Activated naive CD4-positive, alpha-beta T cell treated with anti-CD3 and anti-CD28 coated beads, Interleukin-2, amount 50 U/mL, for 16 hours (primary cell): ENCODE data around the gene RPS6KA5.
"Not testable (repeated sequence)": the region's sequence is repeated elsewhere in the genome, so short reads cannot be mapped to it uniquely, and the experiment has no call there.

Experiments used
- DNase-seq: peaks from one replicate; pipeline ENCODE4 v3.0.0-alpha.2; 2020

RPS6KA5 gene

DNA sequence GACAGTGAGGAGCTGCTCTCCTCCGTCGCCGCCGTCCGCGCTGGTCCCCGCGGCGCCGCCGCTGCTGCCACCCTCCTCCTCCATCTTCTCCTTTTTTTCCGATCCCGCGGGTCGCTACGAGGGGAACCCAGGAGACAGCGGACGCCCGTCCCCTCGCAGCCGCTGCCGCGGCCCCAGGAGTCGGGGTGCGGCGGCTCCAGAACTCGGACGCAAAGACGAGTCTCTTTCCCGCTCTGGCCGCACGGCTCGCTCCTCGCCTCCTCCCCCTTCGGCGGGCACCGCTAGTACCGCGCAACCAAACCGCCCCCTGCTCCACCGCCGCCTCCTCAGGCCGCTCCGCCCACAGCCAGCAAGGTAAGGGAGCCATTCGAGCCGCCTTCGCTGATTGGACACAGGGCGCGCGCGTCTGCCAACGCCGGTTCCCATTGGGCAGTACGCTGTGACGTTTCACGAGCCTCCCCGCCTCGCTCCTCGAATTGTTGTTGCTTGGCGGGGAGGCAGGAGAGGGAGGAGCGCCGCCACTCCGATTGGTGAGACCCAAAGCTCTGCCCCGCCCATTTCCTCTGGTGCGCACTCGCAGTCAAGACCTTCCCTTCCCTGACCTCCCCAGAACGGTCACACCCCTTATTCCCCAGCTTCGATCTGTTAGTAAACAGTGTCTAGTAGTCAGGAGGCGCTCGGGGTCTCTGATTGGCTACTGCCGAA, at the start of gene RPS6KA5:
Gene RPS6KA5, minus strand, starts transcription at position 291 of the 705 bp plus-strand sequence. Its CDS starts 207 bp downstream, at position 84.
- DNase-seq: peak; percentile 100

DNA sequence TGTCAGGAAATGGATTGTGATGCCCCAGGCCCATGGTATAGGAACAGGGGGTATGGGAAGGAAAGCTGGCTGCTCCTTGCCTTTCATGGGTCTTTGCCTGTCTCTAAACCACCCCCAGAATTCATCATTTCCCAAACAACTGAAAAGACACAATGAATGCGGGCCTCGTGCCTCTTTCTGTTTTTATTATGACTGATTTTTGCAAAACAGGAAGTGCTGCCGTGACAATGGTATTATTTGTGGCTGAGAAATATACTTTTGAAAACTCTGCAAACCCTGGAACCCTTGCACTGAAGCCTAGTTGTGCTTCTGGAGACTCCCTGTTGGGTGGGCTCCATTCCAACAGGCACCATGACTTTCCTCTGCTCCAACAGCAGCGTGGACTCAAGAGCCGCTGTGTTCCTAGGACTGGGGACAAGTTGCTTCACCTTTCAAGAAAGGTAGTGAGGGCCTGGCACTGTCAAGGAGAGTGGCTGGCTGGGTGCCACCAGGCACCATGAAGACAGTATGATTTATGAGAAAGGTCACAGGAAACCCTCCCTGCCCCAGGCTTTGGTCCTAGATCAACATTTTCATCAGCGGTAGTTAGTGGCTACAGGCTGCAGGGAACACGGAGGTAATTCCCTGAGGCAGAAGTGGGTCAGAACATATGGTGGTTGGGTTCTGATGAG, 48.6 kb upstream of the RPS6KA5 start:
- peak; percentile 28 for DNase-seq

DNA sequence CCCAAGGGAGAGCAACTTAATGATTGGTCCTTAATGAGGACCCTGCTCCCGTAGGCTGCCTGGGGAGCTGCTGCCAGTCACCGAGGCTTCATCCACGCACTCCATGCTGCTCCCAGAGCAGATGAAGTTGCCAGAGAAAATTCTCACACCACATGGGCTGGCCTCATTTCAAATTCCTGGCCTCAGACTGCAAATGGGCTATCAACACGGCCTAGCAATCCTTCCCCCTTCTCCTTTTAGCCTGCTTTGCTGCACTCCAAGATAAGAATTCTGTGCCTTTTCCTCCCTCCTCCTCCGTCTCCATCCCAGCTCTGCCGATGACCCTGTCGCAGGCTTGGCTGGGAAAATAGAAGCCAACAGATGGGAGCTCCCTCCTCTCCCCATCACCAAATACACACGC, 42.7 kb upstream of the RPS6KA5 start:
- DNase-seq: no peak

DNA sequence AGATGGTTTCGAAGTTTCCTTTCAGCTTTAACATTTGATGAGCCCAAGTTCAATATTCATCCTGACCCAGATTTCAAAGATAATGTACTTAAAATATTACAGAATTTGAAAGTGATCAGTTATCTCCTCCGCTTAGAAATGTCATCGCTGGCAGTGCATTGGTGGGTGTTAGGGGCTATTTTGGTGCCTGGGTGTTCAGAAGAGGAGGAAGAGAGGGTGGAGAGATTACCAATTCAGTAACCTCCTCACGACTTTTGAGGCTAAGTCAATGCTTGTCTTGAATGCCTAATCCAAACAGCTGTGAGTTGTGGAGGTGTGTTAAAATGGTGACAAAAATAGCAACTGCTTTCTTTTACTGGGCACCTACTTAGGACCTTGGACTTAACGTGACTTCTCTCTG, 39.7 kb upstream of the RPS6KA5 start:
- DNase-seq: no peak

DNA sequence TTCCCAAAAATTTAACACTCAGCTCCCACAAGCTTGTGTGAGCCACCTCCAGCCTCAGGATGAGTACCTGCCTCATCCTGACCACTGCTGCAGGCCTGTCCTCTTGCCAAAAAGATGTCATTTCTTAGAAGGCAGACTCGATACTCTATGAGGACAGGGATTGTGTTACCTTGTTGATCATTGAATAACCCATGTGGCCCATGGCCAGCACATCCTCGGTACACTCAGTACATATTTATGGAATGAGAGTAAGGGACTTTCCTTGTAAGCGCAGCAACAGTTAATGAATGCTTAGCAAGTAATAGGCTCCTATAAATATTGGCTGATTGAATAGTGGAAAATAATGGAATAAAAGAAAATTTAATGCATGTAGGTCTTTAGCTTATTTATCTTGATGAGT, 38.1 kb upstream of the RPS6KA5 start:
- DNase-seq: no peak

DNA sequence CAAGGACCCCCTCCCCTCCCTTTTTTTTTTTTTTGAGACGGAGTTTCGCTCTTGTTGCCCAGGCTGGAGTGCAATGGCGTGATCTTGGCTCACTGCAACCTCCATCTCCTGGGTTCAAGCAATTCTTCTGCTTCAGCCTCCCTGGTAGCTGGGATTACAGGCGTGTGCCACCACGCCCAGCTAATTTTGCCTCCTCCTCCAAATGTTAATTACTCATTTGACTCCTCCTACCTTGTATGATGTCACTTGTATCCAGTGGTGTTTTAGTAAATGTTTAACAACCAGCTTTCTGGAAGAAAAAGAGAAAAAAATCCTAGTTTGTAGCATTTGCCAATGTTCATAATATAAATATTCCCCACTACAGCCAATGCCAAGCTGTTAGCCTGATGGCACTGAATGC, 37.2 kb upstream of the RPS6KA5 start:
- DNase-seq: not testable (repeated sequence)

DNA sequence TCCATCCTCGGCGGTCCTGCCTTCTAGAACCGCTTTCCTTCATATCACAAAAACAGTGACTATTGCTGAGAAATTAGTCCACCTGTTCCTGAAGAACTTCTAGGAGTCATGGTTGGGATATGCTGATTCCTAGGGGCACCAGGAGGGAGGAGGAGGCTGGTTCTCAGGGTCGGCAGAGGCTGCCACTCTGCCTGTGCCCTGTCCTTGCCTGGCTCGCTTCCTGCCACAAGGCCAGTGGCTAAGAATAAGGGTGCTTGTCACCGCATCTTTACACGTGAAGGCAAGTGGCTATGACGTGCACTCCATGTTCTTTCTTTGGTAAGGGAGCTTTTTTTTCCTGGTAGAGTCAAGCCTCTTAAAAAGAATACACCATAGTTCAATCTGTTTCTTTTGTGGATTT, 34.7 kb upstream of the RPS6KA5 start:
- no peak for DNase-seq

DNA sequence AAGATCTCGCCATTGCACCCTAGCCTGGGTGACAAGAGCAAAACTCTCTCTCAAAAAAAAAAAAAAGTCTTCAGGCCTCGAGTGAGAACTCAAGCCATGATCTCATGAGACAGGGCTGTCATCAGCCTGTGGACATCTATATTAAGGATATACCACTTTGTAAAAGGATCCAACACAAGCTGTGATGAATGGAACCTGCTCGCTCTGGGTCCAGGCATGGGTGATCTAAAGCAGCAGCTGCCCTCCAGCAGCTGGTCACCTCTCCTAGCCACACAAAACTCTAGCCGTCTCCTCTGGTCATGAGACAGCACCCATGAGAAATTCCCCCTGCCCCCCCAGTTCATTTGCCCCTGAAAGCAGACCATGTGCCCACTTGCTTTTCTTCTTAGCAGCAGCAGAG, 34.3 kb upstream of the RPS6KA5 start:
- DNase-seq: no peak

DNA sequence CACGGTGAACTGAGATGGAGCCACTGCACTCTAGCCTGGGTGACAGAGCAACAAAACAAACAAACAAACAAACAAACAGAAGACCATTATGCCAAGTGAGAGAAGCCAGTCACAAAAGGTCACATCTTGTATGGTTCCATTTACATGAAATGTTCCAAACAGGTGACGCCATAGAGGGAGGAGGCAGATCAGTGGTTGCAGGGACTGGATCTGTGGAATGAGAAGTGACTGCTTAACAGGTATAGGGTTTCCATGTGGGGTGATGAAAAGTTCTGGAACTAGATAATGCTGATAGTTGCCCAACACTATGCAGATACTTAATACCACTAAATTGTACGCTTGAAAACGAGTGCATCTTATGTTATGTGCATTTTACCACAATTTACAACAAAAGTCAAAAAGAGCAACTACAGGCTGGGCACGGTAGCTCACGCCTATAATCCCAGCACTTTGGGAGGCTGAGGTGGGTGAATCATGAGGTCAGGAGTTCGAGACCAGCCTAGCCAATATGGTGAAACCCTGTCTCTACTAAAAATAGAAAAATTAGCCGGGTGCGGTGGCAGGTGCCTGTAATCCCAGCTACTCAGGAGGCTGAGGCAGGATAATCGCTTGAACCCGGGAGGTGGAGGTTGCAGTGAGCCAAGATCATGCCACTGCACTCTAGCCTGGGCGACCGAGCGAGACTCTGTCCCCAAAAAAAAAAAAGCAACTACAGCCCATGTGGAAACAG, 33.5 kb upstream of the RPS6KA5 start:
- not testable (repeated sequence) for DNase-seq

DNA sequence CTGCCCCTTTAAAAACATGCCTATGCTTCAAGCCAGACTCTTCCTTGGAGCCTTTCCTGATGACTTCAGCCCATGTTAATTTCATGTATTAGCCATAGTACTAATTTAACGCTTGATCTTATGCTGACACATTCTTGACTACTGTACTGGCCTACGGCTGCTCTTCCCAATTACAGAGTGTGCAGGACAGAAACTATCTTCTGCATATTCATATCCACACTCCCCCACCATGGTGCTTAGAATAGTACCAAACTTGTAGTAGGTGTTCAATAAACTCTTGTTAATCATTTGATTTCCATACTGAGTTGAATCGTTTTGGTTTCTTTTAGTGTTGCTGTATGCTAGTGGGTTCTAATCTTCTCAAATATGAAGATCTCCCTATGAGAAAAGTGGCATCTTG, 31.6 kb upstream of the RPS6KA5 start:
- DNase-seq: no peak

DNA sequence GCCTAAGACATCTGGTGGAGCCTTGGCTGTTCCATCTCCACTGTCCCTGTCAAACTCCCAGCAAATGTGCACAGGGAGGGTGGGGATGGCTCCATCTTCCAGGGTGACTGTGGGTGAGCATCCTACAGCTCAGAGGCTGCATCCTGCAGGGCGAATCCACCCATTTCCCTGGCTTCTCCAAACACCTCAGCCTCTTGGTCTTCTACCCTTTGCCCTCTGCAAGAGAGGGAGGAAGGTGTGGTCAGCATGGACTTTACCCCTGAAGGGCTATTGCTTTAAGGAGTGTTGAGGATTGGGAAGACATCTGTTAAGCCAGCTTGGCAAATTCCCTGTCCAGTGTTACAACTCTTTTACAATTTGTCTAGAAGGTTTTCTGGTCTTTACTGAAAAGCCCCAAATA, 30.3 kb upstream of the RPS6KA5 start:
- no peak for DNase-seq

DNA sequence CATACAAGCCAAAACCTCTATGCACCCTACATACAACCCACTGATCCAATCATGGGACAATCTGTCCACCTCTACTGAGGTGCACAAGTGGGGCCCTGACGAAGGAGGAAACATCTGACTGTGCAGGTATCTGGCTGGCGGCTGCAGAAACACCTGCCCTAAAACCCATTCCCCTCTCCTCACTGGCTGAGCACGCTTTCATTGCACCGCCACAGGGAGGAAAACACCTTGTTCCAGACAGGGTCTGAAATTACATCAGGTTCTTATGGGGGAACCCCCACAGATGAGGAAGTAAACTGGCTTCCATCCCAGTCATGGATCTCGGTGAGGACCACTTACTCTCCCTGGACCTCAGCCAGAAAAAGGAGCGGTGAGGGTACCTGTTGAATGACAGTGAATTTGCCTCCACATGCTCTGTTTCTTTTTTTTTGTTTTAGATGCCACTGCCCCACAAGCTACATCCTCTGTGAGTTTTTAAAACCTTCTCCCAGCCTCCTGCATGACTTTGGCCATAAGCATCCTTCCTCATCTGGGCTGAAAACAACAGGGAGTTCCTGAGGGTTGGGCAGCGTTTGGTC, 29.6 kb upstream of the RPS6KA5 start:
- DNase-seq: no peak

DNA sequence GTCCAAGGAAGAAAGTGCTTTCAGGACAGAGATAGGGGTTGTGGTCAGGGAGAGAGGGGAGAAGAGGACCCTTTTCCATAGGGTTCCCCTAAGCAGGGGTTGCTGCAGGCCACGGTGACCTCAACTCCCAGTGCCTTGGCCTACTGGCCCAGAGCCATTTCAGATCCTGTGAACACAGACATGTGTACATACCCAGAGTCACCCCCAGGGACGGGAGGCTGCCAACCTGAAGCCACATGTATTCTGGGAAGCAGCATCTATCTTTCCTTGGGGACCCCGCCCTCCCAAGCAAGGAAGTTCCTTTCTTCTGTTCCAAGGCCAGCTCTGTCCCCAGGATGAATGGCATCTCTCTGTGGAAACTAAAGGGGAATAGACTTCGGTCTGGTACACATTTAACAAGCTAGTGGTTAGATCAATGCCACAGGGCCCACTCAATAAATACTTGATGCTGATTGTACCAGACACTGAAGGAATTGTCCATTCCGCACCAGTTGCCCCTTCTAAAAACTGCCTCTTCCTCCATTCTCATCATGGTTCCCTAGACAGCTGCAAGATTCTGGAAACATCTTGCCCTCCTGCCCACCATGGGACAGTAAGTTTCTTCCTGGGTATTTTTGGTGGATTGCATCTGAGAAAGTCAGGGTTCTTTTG, 28.3 kb upstream of the RPS6KA5 start:
- DNase-seq: no peak

DNA sequence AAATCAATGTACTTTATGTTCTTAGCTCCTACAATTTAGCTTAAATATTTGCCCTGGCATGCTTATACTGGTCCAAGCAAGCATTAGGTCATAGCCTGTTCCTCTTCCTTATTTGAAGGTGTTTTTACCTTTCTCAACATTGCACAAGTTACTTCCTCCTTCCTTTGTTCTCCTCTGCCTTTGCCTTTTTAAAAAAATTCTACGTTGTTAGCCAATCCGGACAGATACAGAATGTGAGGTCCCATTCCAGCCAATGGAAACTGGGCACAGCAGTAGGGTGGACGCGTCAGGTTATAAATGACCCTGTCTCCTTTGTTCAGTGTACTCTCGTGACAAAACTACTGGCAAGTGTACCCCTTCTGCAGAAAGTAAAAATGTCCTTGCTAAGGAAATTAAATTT, 27.0 kb upstream of the RPS6KA5 start:
- DNase-seq: not testable (repeated sequence)

DNA sequence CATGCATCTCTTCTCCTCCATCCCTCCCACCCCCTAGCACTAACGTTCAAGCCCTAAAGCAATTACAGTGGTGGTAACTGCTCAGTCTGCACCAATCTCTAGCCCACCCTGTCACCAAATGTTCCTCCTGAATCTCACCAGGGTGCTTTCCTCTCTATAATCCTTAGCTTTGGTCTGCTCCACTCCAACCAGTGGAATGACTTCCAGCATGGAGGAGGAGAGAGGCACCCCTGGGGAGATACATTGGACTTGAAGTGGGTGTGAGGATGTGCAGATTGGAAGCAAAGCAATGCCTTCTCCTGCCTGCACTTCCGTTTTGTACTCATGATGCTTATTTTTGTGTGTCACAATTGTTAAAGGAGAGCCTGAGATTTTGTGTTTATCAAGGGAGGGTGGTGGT, 24.1 kb upstream of the RPS6KA5 start:
- DNase-seq: no peak

DNA sequence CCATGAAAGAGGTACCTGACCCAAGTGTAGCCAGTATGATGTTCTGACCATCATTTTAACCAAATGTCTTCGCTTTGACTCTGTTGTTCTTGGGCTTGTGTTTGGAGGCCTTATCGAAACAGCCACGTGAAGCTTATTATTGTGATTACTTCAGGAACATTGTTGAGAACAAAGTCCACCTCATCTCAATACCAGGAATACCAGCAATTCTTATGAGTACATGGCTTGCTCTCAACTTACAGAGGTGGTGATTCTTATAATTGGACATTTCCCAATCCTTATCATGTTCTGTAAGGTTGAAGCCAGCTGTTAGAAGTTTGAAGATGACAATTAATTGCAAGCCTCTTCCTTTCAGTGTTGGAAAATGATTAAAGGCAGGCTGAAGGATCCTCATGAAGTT, 21.8 kb upstream of the RPS6KA5 start:
- no peak for DNase-seq

DNA sequence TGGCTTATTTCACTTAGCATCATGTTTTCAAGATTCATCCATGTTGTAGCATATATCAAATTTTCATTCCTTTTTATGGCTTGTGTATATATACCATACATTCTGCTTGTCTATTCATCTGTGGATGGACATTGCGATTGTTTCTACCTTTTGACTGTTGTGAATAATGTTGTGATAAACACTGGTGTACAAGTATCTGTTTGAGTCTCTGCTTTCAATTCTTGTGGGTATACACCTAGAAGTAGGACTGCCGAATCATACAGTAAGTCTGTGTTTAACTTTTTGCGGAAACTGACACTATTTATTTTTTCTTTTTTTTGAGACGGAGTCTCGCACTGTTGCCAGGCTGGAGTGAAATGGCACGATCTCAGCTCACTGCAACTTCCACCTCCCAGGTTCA, 19.6 kb upstream of the RPS6KA5 start:
- DNase-seq: no peak

DNA sequence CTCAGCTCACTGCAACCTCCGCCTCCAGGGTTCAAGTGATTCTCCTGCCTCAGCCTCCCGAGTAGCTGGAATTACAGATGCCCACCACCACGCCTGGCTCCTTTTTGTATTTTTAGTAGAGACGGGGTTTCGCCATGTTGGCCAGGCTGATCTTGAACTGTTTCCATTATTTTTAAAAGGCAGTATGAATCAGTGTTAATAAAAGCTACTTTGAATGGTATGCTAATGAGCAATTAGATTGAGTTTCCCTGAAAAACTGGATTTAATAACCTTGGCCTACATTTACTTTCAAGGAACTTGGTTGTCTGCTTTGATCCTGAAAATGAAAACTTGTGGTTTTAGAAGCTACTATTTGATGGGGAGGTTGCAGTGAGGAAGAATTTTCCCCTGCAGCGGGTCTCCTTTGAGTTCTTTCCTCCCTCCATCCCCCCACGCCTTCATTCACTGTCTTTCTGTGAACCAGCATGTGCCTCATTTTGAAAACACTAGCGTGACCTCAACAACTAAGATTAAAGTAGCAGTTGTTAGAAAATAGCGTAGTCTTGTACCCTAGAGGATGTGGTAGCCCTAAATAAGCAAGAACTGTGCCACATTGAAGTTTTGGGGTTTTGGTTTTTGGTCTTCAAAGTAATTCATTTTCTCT, 17.8 kb upstream of the RPS6KA5 start:
- DNase-seq: peak; percentile 50

DNA sequence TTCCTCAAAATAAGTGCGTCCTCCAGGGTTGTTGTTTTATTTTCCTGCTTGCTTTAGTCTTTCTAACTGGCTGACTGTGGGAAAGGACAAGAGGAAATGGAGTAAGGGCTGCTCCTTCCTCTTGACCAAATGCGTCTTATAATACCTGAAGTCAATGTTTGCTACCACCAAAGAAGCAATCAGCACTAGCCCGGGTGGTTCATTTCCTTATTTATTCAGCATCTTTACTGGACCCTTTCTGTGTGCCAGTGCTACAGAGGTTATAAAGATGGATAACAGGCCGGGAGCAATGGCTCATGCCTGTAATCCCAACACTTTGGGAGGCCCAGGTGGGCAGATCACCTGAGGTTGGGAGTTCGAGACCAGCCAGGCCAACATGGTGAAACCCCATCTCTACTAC, 15.1 kb upstream of the RPS6KA5 start:
- DNase-seq: no peak

DNA sequence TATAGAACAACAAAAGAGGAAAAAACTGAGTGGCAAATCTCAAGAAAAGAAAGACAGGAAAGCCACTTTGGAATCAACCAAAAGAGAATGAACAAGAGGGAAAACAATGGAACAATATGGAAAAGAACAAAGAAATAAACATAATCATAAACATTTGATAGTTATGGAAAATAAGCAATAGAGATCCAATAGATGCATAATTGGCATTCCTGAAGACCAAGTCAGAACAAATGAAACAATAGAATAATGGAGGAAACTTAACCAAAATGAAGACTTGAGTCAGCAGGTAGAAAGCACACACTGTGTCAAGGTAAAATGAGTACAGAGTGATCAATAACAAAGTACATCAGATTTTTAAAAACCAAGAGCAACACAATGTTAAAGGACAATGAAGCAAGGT, 10.1 kb upstream of the RPS6KA5 start:
- DNase-seq: no peak

DNA sequence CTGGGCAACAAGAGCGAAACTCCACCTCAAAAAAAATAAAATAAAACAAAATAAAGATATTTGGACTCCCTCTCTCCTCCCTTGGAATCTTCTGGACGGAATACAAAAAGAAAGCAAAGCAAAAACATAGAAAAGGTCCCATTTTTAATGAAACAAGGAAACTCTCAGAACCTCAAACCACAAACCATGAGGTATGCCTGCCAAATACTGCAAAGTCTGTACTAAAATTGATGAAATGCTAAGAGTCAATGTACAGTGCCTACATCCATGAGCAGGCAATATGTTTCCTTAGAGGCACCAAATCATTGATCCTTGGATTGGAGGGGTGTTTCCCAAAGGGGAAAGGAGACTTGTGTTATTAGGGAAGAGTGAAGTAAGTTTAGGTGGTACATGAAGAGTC, 8.2 kb upstream of the RPS6KA5 start:
- DNase-seq: no peak

DNA sequence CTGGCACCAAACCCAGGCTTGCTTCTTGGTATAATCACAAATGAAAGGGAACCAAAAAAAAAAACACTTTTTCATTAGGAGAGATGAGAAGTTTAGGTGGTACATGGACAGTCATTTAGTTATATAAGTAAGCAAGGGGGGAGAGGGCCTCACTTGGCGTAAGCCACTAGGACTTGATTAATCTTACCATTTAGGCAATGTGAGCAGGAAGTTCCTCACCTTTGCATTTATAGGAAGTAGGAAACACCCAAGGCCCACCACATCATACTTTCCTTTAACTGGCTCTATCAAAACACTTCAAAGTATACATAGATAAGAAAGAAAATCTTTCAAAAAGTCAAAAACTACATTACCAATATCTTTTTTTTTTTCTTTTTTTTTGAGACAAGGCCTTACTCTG, 6.7 kb upstream of the RPS6KA5 start:
- peak; percentile 34 for DNase-seq

DNA sequence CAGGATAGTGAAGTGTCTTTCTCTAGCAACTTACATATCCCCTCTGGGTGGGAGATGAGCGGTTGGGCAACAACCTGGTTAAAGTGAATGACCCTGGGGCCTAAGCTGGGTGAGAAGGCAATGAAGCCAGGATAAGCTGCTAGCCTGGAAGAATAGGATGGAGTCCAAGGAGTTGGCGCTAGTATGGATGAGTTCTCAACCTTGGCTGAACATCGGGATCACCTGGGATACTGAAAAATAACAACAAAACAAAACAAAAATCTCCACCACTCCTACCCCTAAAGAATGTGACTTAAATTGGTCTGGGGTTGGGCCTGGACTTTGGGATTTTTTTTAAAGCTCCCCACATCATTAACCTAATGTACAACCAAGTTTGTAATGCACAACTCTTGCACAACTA, 4.8 kb upstream of the RPS6KA5 start:
- no peak for DNase-seq
